H1 (cell line): ENCODE measurements around the gene KIF21A.

ENCODE experiments used
- BACH1 ChIP-seq: IDR thresholded peaks from 2 replicates; pipeline ENCODE4 v1.6.1; 2012; ENCODE audit warnings: low read length, improper control_type of control experiment
- EGR1 ChIP-seq: IDR thresholded peaks from 2 replicates; pipeline ENCODE4 v1.6.1; 2011; ENCODE audit warnings: low read depth, low read length, borderline replicate concordance
- EP300 ChIP-seq, 2 experiments: IDR thresholded peaks; 1 replicate in 1 of 2; 2 replicates in 1 of 2; pipeline ENCODE4 v1.6.1; 2011 to 2012; ENCODE audit warnings: low read depth in 2 of 2, low read length in 2 of 2, mild to moderate bottlenecking in 2 of 2, borderline replicate concordance in 1 of 2, inconsistent platforms in 1 of 2, moderate library complexity in 1 of 2
- EZH2 ChIP-seq: fragments of 200-600 bp; sonication (generic); IDR thresholded peaks from 2 replicates; pipeline ENCODE4 v1.7.1; 2012; ENCODE audit warnings: low read depth, mild to moderate bottlenecking, moderate library complexity, low read length, inconsistent platforms; ENCODE audit not compliant: severe bottlenecking
- GABPA ChIP-seq: IDR thresholded peaks from 2 replicates; pipeline ENCODE4 v1.6.1; 2011; ENCODE audit warnings: mild to moderate bottlenecking, low read length, moderate library complexity, borderline replicate concordance; ENCODE audit not compliant: insufficient read depth
- JUND ChIP-seq: IDR thresholded peaks from 2 replicates; pipeline ENCODE4 v1.6.1; 2011; ENCODE audit warnings: mild to moderate bottlenecking, improper control_type of control experiment, low read length
- POLR2A ChIP-seq, 2 experiments: IDR thresholded peaks; 1 replicate in 1 of 2; 2 replicates in 1 of 2; pipeline ENCODE4 v1.6.1; 2011; ENCODE audit warnings: low read depth in 2 of 2, low read length in 2 of 2, mild to moderate bottlenecking in 2 of 2; ENCODE audit errors: control extremely low read depth in 1 of 2
- RFX5 ChIP-seq: IDR thresholded peaks from 2 replicates; pipeline ENCODE4 v1.6.1; 2011; ENCODE audit warnings: low read depth, low read length, improper control_type of control experiment, borderline replicate concordance
- RXRA ChIP-seq: IDR thresholded peaks from 2 replicates; pipeline ENCODE4 v1.6.1; 2011; ENCODE audit warnings: low read depth, mild to moderate bottlenecking, low read length, moderate library complexity; ENCODE audit not compliant: insufficient read depth
- SP1 ChIP-seq: IDR thresholded peaks from 2 replicates; pipeline ENCODE4 v1.6.1; 2011; ENCODE audit warnings: low read depth, low read length
- TEAD4 ChIP-seq: IDR thresholded peaks from 2 replicates; pipeline ENCODE4 v1.6.1; 2012; ENCODE audit warnings: low read depth, low read length, inconsistent platforms, mixed read lengths
- YY1 ChIP-seq: IDR thresholded peaks from 2 replicates; pipeline ENCODE4 v1.6.1; 2011; ENCODE audit warnings: low read depth, mild to moderate bottlenecking, low read length
- TF ChIP-seq, protein P1 (sequence below), 3 experiments: IDR thresholded peaks; 1 replicate in 2 of 3; 2 replicates in 1 of 3; pipeline versions ENCODE4 v1.5.1 to v1.6.1; 2011; ENCODE audit warnings: low read length in 3 of 3, mild to moderate bottlenecking in 3 of 3, inconsistent platforms in 2 of 3, low read depth in 1 of 3, moderate library complexity in 1 of 3; ENCODE audit not compliant: insufficient read depth in 1 of 3; ENCODE audit errors: control extremely low read depth in 1 of 3
- TF ChIP-seq, protein P2 (sequence below): IDR thresholded peaks from 2 replicates; pipeline ENCODE4 v1.6.1; 2011; ENCODE audit warnings: low read length, improper control_type of control experiment

DNA sequence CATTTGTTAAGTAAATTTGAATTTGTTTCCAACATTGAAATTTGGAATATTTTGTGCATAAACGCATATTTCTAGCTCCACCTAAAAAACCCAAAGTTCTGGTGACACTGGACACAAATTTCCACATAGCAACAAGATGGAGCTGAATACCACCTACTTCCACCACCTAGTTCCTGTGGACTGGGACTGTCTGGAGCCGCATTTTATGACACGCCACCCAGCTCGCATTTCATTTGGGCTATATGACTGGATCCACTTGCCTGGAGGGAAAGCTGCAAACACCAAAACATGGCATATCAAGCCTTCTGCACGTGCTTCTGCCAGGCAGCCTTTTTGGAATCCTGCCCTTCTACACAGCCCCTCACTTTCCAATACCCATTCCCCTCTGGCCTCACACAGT, 173.4 kb downstream of the KIF21A start:
- TF ChIP-seq POLR2A (IDR thresholded peaks at IDR 0.05; ENCODE audit: control extremely low read depth in 1 of 2, low read depth in 2 of 2, low read length in 2 of 2) (no peak), RFX5 (no peak), JUND (no peak), EZH2 (no peak), EP300 (IDR thresholded peaks at IDR 0.05; ENCODE audit: borderline replicate concordance in 1 of 2, low read depth in 2 of 2, low read length in 2 of 2) (no peak), TEAD4 (no peak), YY1 (no peak), SP1 (no peak), BACH1 (no peak), GABPA (no peak), RXRA (no peak), EGR1 (no peak)
- TF ChIP-seq, protein P1, sequence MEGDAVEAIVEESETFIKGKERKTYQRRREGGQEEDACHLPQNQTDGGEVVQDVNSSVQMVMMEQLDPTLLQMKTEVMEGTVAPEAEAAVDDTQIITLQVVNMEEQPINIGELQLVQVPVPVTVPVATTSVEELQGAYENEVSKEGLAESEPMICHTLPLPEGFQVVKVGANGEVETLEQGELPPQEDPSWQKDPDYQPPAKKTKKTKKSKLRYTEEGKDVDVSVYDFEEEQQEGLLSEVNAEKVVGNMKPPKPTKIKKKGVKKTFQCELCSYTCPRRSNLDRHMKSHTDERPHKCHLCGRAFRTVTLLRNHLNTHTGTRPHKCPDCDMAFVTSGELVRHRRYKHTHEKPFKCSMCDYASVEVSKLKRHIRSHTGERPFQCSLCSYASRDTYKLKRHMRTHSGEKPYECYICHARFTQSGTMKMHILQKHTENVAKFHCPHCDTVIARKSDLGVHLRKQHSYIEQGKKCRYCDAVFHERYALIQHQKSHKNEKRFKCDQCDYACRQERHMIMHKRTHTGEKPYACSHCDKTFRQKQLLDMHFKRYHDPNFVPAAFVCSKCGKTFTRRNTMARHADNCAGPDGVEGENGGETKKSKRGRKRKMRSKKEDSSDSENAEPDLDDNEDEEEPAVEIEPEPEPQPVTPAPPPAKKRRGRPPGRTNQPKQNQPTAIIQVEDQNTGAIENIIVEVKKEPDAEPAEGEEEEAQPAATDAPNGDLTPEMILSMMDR (IDR thresholded peaks at IDR 0.05; ENCODE audit: control extremely low read depth in 1 of 3, insufficient read depth in 1 of 3, low read depth in 1 of 3, low read length in 3 of 3), result no peak
- TF ChIP-seq, protein P2, sequence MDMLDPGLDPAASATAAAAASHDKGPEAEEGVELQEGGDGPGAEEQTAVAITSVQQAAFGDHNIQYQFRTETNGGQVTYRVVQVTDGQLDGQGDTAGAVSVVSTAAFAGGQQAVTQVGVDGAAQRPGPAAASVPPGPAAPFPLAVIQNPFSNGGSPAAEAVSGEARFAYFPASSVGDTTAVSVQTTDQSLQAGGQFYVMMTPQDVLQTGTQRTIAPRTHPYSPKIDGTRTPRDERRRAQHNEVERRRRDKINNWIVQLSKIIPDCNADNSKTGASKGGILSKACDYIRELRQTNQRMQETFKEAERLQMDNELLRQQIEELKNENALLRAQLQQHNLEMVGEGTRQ, result no peak
